CD14-positive monocyte (primary cell): ENCODE measurements around the gene KCNN3. TPM values are rescaled to one million over a fixed set of nuclear protein-coding genes. Genes with fewer than 3 reads are reported as not detected.

Source experiments
- DNase-seq, 3 donors: peaks; one replicate each; pipeline ENCODE4 v3.0.0-alpha.2; 2011 to 2022
- H2AFZ ChIP-seq: 2 replicates; pipeline ENCODE4 v1.6.0; 2012; ENCODE audit warnings: mild to moderate bottlenecking, low read depth, low read length, inconsistent platforms; ENCODE audit not compliant: insufficient read depth, poor library complexity, severe bottlenecking
- H3K27ac ChIP-seq, 2 donors: 1 replicate in 1 of 2; 2 replicates in 1 of 2; pipeline ENCODE4 v1.5.1; 2012 to 2013; ENCODE audit warnings: low read length in 2 of 2, control low read depth in 1 of 2, inconsistent platforms in 1 of 2, low read depth in 1 of 2, mild to moderate bottlenecking in 1 of 2
- H3K27me3 ChIP-seq, 2 donors: one replicate each; pipeline versions ENCODE4 v1.6.0 to v1.6.1; 2011 to 2013; ENCODE audit warnings: low read length in 2 of 2; ENCODE audit not compliant: control insufficient read depth in 2 of 2, insufficient read depth in 2 of 2
- H3K36me3 ChIP-seq, 2 donors: replicated peaks in 1 of 2; 1 replicate in 1 of 2; 2 replicates in 1 of 2; pipeline versions ENCODE4 v1.5.1 to v1.6.1; 2012 to 2013; ENCODE audit warnings: low read length in 2 of 2, control low read depth in 1 of 2, inconsistent platforms in 1 of 2, mild to moderate bottlenecking in 1 of 2; ENCODE audit not compliant: insufficient read depth in 2 of 2, control insufficient read depth in 1 of 2
- H3K4me1 ChIP-seq, 2 donors: 1 replicate in 1 of 2; 2 replicates in 1 of 2; pipeline versions ENCODE4 v1.5.1 to v1.6.1; 2012 to 2013; ENCODE audit warnings: low read length in 2 of 2, control low read depth in 1 of 2, inconsistent platforms in 1 of 2, mild to moderate bottlenecking in 1 of 2, moderate library complexity in 1 of 2; ENCODE audit not compliant: insufficient read depth in 2 of 2, control insufficient read depth in 1 of 2
- H3K4me2 ChIP-seq: replicated peaks from 2 replicates; pipeline ENCODE3; 2012; ENCODE audit warnings: low read length, moderate library complexity, mild to moderate bottlenecking; ENCODE audit not compliant: poor library complexity, severe bottlenecking; ENCODE audit errors: extremely low read depth
- H3K4me3 ChIP-seq, 3 experiments: fragments of 200-600 bp in 1 of 3; sonication (generic) in 1 of 3; replicated peaks in 1 of 3; 1 replicate in 2 of 3; 2 replicates in 1 of 3; pipeline ENCODE4 v1.5.1; 2011 to 2013; ENCODE audit warnings: low read length in 3 of 3, mild to moderate bottlenecking in 3 of 3, control low read depth in 2 of 3, low read depth in 2 of 3, inconsistent platforms in 1 of 3, moderate library complexity in 1 of 3
- H3K79me2 ChIP-seq: 2 replicates; pipeline ENCODE4 v1.6.0; 2012; ENCODE audit warnings: mild to moderate bottlenecking, control low read depth, inconsistent platforms, low read length, moderate library complexity; ENCODE audit not compliant: insufficient read depth
- H3K9ac ChIP-seq: 2 replicates; pipeline ENCODE4 v1.6.0; 2017; ENCODE audit warnings: low read length, mild to moderate bottlenecking; ENCODE audit not compliant: insufficient read depth, poor library complexity, severe bottlenecking
- H3K9me3 ChIP-seq, 2 donors: replicated peaks in 1 of 2; 1 replicate in 1 of 2; 2 replicates in 1 of 2; pipeline versions ENCODE4 v1.5.1 to v1.6.1; 2012 to 2013; ENCODE audit warnings: low read length in 2 of 2, control low read depth in 1 of 2; ENCODE audit not compliant: control insufficient read depth in 1 of 2, insufficient read depth in 1 of 2
- H4K20me1 ChIP-seq: 2 replicates; pipeline ENCODE4 v1.6.0; 2012; ENCODE audit warnings: mild to moderate bottlenecking, low read length, control low read depth, moderate library complexity; ENCODE audit not compliant: insufficient read depth
- H3K27ac Mint-ChIP-seq, 7 donors: one replicate each; pipeline ENCODE4 v1.8.0; 2020; ENCODE audit warnings: mild to moderate bottlenecking in 7 of 7, mixed read lengths in 7 of 7, moderate library complexity in 6 of 7, inconsistent platforms in 2 of 7
- H3K27me3 Mint-ChIP-seq, 3 donors: one replicate each; pipeline ENCODE4 v1.8.0; 2021 to 2022; ENCODE audit warnings: low read depth in 3 of 3, mild to moderate bottlenecking in 3 of 3, mixed read lengths in 3 of 3, moderate library complexity in 3 of 3, inconsistent platforms in 1 of 3
- H3K36me3 Mint-ChIP-seq, 2 donors: one replicate each; pipeline ENCODE4 v1.8.0; 2020; ENCODE audit warnings: mixed read lengths in 2 of 2, inconsistent platforms in 1 of 2, mild to moderate bottlenecking in 1 of 2
- H3K4me1 Mint-ChIP-seq: one replicate; pipeline ENCODE4 v1.8.0; 2020; ENCODE audit warnings: mild to moderate bottlenecking, mixed read lengths
- H3K4me3 Mint-ChIP-seq, 2 donors: one replicate each; pipeline ENCODE4 v1.8.0; 2020; ENCODE audit warnings: mild to moderate bottlenecking in 2 of 2, mixed read lengths in 2 of 2, moderate library complexity in 1 of 2
- H3K9me3 Mint-ChIP-seq, 7 donors: one replicate each; pipeline ENCODE4 v1.8.0; 2020 to 2022; ENCODE audit warnings: mixed read lengths in 7 of 7, mild to moderate bottlenecking in 6 of 7, moderate library complexity in 6 of 7, inconsistent platforms in 2 of 7
- CTCF ChIP-seq: fragments of 200-600 bp; IDR thresholded peaks from one replicate; pipeline ENCODE4 v1.8.0; 2022; ENCODE audit warnings: antibody characterized with exemption, mild to moderate bottlenecking
- WGBS: methylation state at CpG from one replicate; pipeline ENCODE4 v1.1.5; 2013; ENCODE audit warnings: missing lambda C conversion rate; ENCODE audit not compliant: insufficient coverage; 5-methylcytosine and 5-hydroxymethylcytosine counted together
- intact Hi-C, 2 donors: fragments of 100-400 bp; cut with micrococcal nuclease; formaldehyde crosslinking; loops; one replicate each; pipeline versions ENCODE4 v1.15.0 to v1.15.1; 2023
- polyA plus RNA-seq, 3 donors: library from polyadenylated mRNA; depleted of rRNA in 1 of 3; unstranded in 2 of 3; stranded (reverse) in 1 of 3; fragments of 300-500 nt in 2 of 3; fragments of >200 nt in 1 of 3; fragmentation: Illumina TruSeq in 2 of 3; gene quantifications; 1 replicate in 2 of 3; 2 replicates in 1 of 3; pipeline ENCODE4 v1.2.3, GENCODE V29; 2012 to 2021

KCNN3 gene
- polyA plus RNA-seq, 3 donors = not detected

- H2AFZ ChIP-seq = no peak overlapping the region
- no peak overlapping the region for H3K4me2 ChIP-seq
- no CpG with 5 or more reads among the region's 1 CpG for WGBS
- Mint-ChIP-seq H3K4me3 (no peak overlapping the region), H3K27ac (no peak overlapping the region), H3K27me3 (peaks cover 0 to 12% (median 3%) of the 10 kb centered on the region in 3 donors), H3K36me3 (no peaks in the 10 kb centered on the region), H3K9me3 (peaks cover 0 to 3% (median 0%) of the 10 kb centered on the region in 7 donors), H3K4me1 (no peaks in the 10 kb centered on the region)
- H3K79me2 ChIP-seq = no peaks in the 10 kb centered on the region
- H3K9ac ChIP-seq = no peak overlapping the region
- no peaks in the 10 kb centered on the region for H3K4me1 ChIP-seq
- TF ChIP-seq CTCF = no peak
- peaks cover 2 to 5% of the 10 kb centered on the region in 2 donors for H3K27me3 ChIP-seq
- no peak overlapping the region for H3K27ac ChIP-seq
- DNase-seq = no peak
- no peaks in the 10 kb centered on the region for H4K20me1 ChIP-seq
- H3K36me3 ChIP-seq = no peaks in the 10 kb centered on the region
- H3K9me3 ChIP-seq = no peaks in the 10 kb centered on the region
- intact Hi-C loops = no loop called here
- H3K4me3 ChIP-seq = no peak overlapping the region
Measured at GRCh38 chr1:154706851-154707250, 163.2 kb downstream of the KCNN3 start.

- Histone ChIP-seq H3K4me3 (no peak overlapping the region), H3K4me1 (no peaks in the 10 kb centered on the region), H3K9me3 (no peaks in the 10 kb centered on the region), H3K4me2 (no peak overlapping the region), H3K79me2 (no peaks in the 10 kb centered on the region), H4K20me1 (no peaks in the 10 kb centered on the region), H3K27ac (no peak overlapping the region), H2AFZ (no peak overlapping the region), H3K9ac (no peak overlapping the region), H3K27me3 (peaks cover 2 to 5% of the 10 kb centered on the region in 2 donors), H3K36me3 (no peaks in the 10 kb centered on the region)
- TF ChIP-seq CTCF = no peak
- DNase-seq = no peak
- H3K27me3 Mint-ChIP-seq = peaks cover 0 to 10% (median 3%) of the 10 kb centered on the region in 3 donors
- intact Hi-C loops = no loop called here
- WGBS = 100% methylated on average over 1 of the region's 2 CpGs
- no peak overlapping the region for H3K4me3 Mint-ChIP-seq
- no peaks in the 10 kb centered on the region for H3K4me1 Mint-ChIP-seq
- no peaks in the 10 kb centered on the region for H3K36me3 Mint-ChIP-seq
- peaks cover 0 to 3% (median 0%) of the 10 kb centered on the region in 7 donors for H3K9me3 Mint-ChIP-seq
- H3K27ac Mint-ChIP-seq = no peak overlapping the region
Measured at GRCh38 chr1:154705544-154705943, 164.5 kb downstream of the KCNN3 start.
